ENCODE results near the gene DOCK8. TPM values are rescaled to one million over a fixed set of nuclear protein-coding genes. Genes with fewer than 3 reads are reported as not detected.

The DOCK8 gene
- total and polyA plus RNA-seq, 2 donors from 2014 or later, result 5.0 to 46.5 TPM

GRCh38 chr9:462606-463005, 247.9 kb downstream of the DOCK8 start:
- H3K27me3 ChIP-seq (ENCODE audit: control insufficient read depth, insufficient read depth, low read length), result no peaks in the 10 kb centered on the region
- FAIRE-seq (no peak), DNase-seq (no peak)
- no peaks in the 10 kb centered on the region for H3K9me3 ChIP-seq (ENCODE audit: control insufficient read depth in 2 of 3, insufficient read depth in 1 of 3, low read length in 3 of 3)
- H3K36me3 ChIP-seq (ENCODE audit: control insufficient read depth in 2 of 3, insufficient read depth in 3 of 3, low read length in 3 of 3), result no peaks in the 10 kb centered on the region
- intact Hi-C loops (cut with DNase I), result no loop called here
- TF ChIP-seq, protein P1, sequence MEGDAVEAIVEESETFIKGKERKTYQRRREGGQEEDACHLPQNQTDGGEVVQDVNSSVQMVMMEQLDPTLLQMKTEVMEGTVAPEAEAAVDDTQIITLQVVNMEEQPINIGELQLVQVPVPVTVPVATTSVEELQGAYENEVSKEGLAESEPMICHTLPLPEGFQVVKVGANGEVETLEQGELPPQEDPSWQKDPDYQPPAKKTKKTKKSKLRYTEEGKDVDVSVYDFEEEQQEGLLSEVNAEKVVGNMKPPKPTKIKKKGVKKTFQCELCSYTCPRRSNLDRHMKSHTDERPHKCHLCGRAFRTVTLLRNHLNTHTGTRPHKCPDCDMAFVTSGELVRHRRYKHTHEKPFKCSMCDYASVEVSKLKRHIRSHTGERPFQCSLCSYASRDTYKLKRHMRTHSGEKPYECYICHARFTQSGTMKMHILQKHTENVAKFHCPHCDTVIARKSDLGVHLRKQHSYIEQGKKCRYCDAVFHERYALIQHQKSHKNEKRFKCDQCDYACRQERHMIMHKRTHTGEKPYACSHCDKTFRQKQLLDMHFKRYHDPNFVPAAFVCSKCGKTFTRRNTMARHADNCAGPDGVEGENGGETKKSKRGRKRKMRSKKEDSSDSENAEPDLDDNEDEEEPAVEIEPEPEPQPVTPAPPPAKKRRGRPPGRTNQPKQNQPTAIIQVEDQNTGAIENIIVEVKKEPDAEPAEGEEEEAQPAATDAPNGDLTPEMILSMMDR (IDR thresholded peaks at IDR 0.05; ENCODE audit: borderline replicate concordance, extremely low read depth, insufficient read depth), result no peak
- H3K4me1 ChIP-seq (ENCODE audit: control insufficient read depth in 2 of 3, insufficient read depth in 2 of 3, low read depth in 1 of 3, low read length in 3 of 3), result peaks cover 0 to 6% (median 0%) of the 10 kb centered on the region in 3 donors
- H3K27ac ChIP-seq (ENCODE audit: low read depth in 2 of 2, low read length in 2 of 2), result no peak overlapping the region
- no peak overlapping the region for H3K4me3 ChIP-seq (ENCODE audit: low read length in 3 of 3)
- no peak overlapping the region for H3K9ac ChIP-seq (ENCODE audit: low read length in 3 of 3)

- Histone ChIP-seq H3K36me3 (ENCODE audit: control insufficient read depth in 2 of 3, insufficient read depth in 3 of 3, low read length in 3 of 3) (no peaks in the 10 kb centered on the region), H3K27ac (ENCODE audit: low read depth in 2 of 2, low read length in 2 of 2) (no peak overlapping the region), H3K4me3 (ENCODE audit: low read length in 3 of 3) (no peak overlapping the region), H3K9me3 (ENCODE audit: control insufficient read depth in 2 of 3, insufficient read depth in 1 of 3, low read length in 3 of 3) (no peaks in the 10 kb centered on the region), H3K4me1 (ENCODE audit: control insufficient read depth in 2 of 3, insufficient read depth in 2 of 3, low read depth in 1 of 3, low read length in 3 of 3) (peaks cover 0 to 8% (median 1%) of the 10 kb centered on the region in 3 donors), H3K27me3 (ENCODE audit: control insufficient read depth, insufficient read depth, low read length) (no peaks in the 10 kb centered on the region), H3K9ac (ENCODE audit: low read length in 3 of 3) (no peak overlapping the region)
- intact Hi-C loops (cut with DNase I), result no loop called here
- FAIRE-seq, result no peak
- no peak for DNase-seq
- TF ChIP-seq, protein P1 (IDR thresholded peaks at IDR 0.05; ENCODE audit: borderline replicate concordance, extremely low read depth, insufficient read depth), result no peak
Measured at GRCh38 chr9:463455-464171, 248.9 kb downstream of the DOCK8 start.

GRCh38 chr9:466747-467146, 252.1 kb downstream of the DOCK8 start:
- DNase-seq (no peak), FAIRE-seq (no peak)
- peaks cover 7 to 21% (median 7%) of the 10 kb centered on the region in 3 donors for H3K4me1 ChIP-seq (ENCODE audit: control insufficient read depth in 2 of 3, insufficient read depth in 2 of 3, low read depth in 1 of 3, low read length in 3 of 3)
- H3K9me3 ChIP-seq (ENCODE audit: control insufficient read depth in 2 of 3, insufficient read depth in 1 of 3, low read length in 3 of 3), result no peaks in the 10 kb centered on the region
- H3K4me3 ChIP-seq (ENCODE audit: low read length in 3 of 3), result no peak overlapping the region
- H3K27me3 ChIP-seq (ENCODE audit: control insufficient read depth, insufficient read depth, low read length), result no peaks in the 10 kb centered on the region
- H3K9ac ChIP-seq (ENCODE audit: low read length in 3 of 3), result no peak overlapping the region
- H3K27ac ChIP-seq (ENCODE audit: low read depth in 2 of 2, low read length in 2 of 2), result no peak overlapping the region
- intact Hi-C loops (cut with DNase I), result no loop called here
- TF ChIP-seq, protein P1 (IDR thresholded peaks at IDR 0.05; ENCODE audit: borderline replicate concordance, extremely low read depth, insufficient read depth), result no peak
- no peaks in the 10 kb centered on the region for H3K36me3 ChIP-seq (ENCODE audit: control insufficient read depth in 2 of 3, insufficient read depth in 3 of 3, low read length in 3 of 3)
